GM23338 (cell line): ENCODE data around the gene LARP7. TPM values are rescaled to one million over a fixed set of nuclear protein-coding genes. Genes with fewer than 3 reads are reported as not detected.

Experiments used
- ATAC-seq: fragments of 200-7000 bp; cut with Tn5 transposase; 3 replicates; pipeline ENCODE4 v1.9.1; 2020
- DNase-seq: peaks from one replicate; pipeline ENCODE4 v3.0.0-alpha.2; 2015; ENCODE audit warnings: low spot score
- H2AFZ ChIP-seq: fragments of 200-600 bp; sonication (generic); 2 replicates; pipeline ENCODE4 v1.8.0; 2016; ENCODE audit warnings: antibody characterized with exemption, mild to moderate bottlenecking, moderate library complexity
- H3F3A ChIP-seq: fragments of 200-600 bp; sonication (generic); replicated peaks from 2 replicates; pipeline ENCODE4 v1.8.0; 2017; ENCODE audit warnings: antibody characterized with exemption, mixed run types, low read depth
- H3K27ac ChIP-seq: fragments of 200-600 bp; sonication (generic); 2 replicates; pipeline ENCODE4 v1.6.1; 2016; ENCODE audit warnings: low read depth
- H3K27me3 ChIP-seq: fragments of 200-600 bp; sonication (generic); 2 replicates; pipeline ENCODE4 v1.8.0; 2016; ENCODE audit warnings: mild to moderate bottlenecking, mixed run types, moderate library complexity; ENCODE audit not compliant: insufficient read depth
- H3K36me3 ChIP-seq: fragments of 200-600 bp; sonication (generic); 2 replicates; pipeline ENCODE4 v1.8.0; 2016; ENCODE audit warnings: mild to moderate bottlenecking; ENCODE audit not compliant: insufficient read depth
- H3K4me1 ChIP-seq: fragments of 200-600 bp; sonication (generic); 2 replicates; pipeline ENCODE4 v1.8.0; 2016; ENCODE audit warnings: mild to moderate bottlenecking, moderate library complexity; ENCODE audit not compliant: insufficient read depth
- H3K4me2 ChIP-seq: fragments of 200-600 bp; sonication (generic); 2 replicates; pipeline ENCODE4 v1.7.1; 2017; ENCODE audit warnings: mixed run types
- H3K4me3 ChIP-seq: fragments of 200-600 bp; sonication (generic); 2 replicates; pipeline ENCODE4 v1.6.1; 2016; ENCODE audit warnings: mixed run types
- H3K79me2 ChIP-seq: fragments of 200-600 bp; sonication (generic); replicated peaks from 2 replicates; pipeline ENCODE4 v1.8.0; 2017; ENCODE audit warnings: mild to moderate bottlenecking; ENCODE audit not compliant: insufficient read depth
- H3K9me2 ChIP-seq: fragments of 200-600 bp; sonication (generic); 2 replicates; pipeline ENCODE4 v1.8.0; 2017; ENCODE audit not compliant: insufficient read depth
- H4K20me1 ChIP-seq: fragments of 200-600 bp; sonication (generic); replicated peaks from 2 replicates; pipeline ENCODE4 v1.8.0; 2017; ENCODE audit warnings: mild to moderate bottlenecking; ENCODE audit not compliant: insufficient read depth
- H3K27ac Mint-ChIP-seq: 2 replicates; pipeline ENCODE4 v1.8.0; 2020; ENCODE audit warnings: inconsistent platforms, mild to moderate bottlenecking, moderate library complexity, mixed read lengths
- H3K27me3 Mint-ChIP-seq: 3 replicates; pipeline ENCODE4 v1.8.0; 2022; ENCODE audit warnings: low read depth, mild to moderate bottlenecking, moderate library complexity, mixed read lengths, inconsistent platforms; ENCODE audit not compliant: insufficient read depth, poor library complexity
- H3K36me3 Mint-ChIP-seq: 3 replicates; pipeline ENCODE4 v1.8.0; 2021; ENCODE audit warnings: low read depth, mild to moderate bottlenecking, inconsistent platforms, moderate library complexity, mixed read lengths
- H3K4me1 Mint-ChIP-seq: 3 replicates; pipeline ENCODE4 v1.8.0; 2020; ENCODE audit warnings: mild to moderate bottlenecking, inconsistent platforms, mixed read lengths
- H3K4me3 Mint-ChIP-seq: 3 replicates; pipeline ENCODE4 v1.8.0; 2021; ENCODE audit warnings: moderate library complexity, mild to moderate bottlenecking, inconsistent platforms, mixed read lengths
- H3K9me3 Mint-ChIP-seq: 3 replicates; pipeline ENCODE4 v1.8.0; 2020; ENCODE audit warnings: moderate library complexity, mild to moderate bottlenecking, inconsistent platforms, mixed read lengths
- CREB1 ChIP-seq: fragments of 250-450 bp; sonication (Bioruptor Pico); IDR thresholded peaks from 2 replicates; pipeline ENCODE4 v1.5.0; 2020; ENCODE audit warnings: low read depth, mild to moderate bottlenecking, moderate library complexity
- EZH2 ChIP-seq: fragments of 200-600 bp; sonication (generic); IDR thresholded peaks from one replicate; pipeline ENCODE4 v1.8.0; 2017; ENCODE audit warnings: antibody characterized with exemption, mild to moderate bottlenecking, low read depth; ENCODE audit not compliant: unreplicated experiment
- EZH2phosphoT487 ChIP-seq: fragments of 200-600 bp; sonication (generic); IDR thresholded peaks from one replicate; pipeline ENCODE4 v1.8.1; 2018; ENCODE audit warnings: antibody characterized with exemption; ENCODE audit not compliant: unreplicated experiment
- JUNB ChIP-seq: IDR thresholded peaks from one replicate; pipeline ENCODE4 v1.6.1; 2016; ENCODE audit warnings: antibody characterized with exemption; ENCODE audit not compliant: unreplicated experiment
- NANOG ChIP-seq: IDR thresholded peaks from 2 replicates; pipeline ENCODE4 v1.6.1; 2016; ENCODE audit warnings: antibody characterized with exemption, borderline replicate concordance
- POLR2AphosphoS5 ChIP-seq: IDR thresholded peaks from 2 replicates; pipeline ENCODE4 v1.6.1; 2016; ENCODE audit warnings: antibody characterized with exemption, low read depth
- STAT1 ChIP-seq: IDR thresholded peaks from one replicate; pipeline ENCODE4 v1.6.1; 2016; ENCODE audit warnings: antibody characterized with exemption; ENCODE audit not compliant: unreplicated experiment
- ZNF114 ChIP-seq: fragments of 250-450 bp; sonication (Bioruptor Pico); IDR thresholded peaks from 2 replicates; pipeline ENCODE4 v1.5.0; 2020; ENCODE audit warnings: mild to moderate bottlenecking, moderate library complexity
- ZNF331 ChIP-seq: fragments of 250-450 bp; sonication (Bioruptor Pico); IDR thresholded peaks from 2 replicates; pipeline ENCODE4 v1.5.0; 2020; ENCODE audit warnings: low read depth, mild to moderate bottlenecking, moderate library complexity
- polyA plus RNA-seq: library from polyadenylated mRNA; unstranded; fragments of >200 nt; fragmentation: Nextera tagmentation; extraction: Ambion mirVana; gene quantifications from 2 replicates; pipeline ENCODE4 v1.2.1, GENCODE V29; 2016
- total RNA-seq: library from RNA; depleted of rRNA; stranded (reverse); fragments of >200 nt; shearing (Covaris generic); gene quantifications from 2 replicates; pipeline ENCODE4 v1.2.3, GENCODE V29; 2014
- TF ChIP-seq, protein P1 (sequence below): fragments of 250-450 bp; sonication (Bioruptor Pico); IDR thresholded peaks from 2 replicates; pipeline ENCODE4 v1.5.0; 2020; ENCODE audit warnings: mild to moderate bottlenecking, moderate library complexity
- TF ChIP-seq, protein P2 (sequence below): IDR thresholded peaks from one replicate; pipeline ENCODE4 v1.6.1; 2018; ENCODE audit warnings: antibody characterized with exemption; ENCODE audit not compliant: unreplicated experiment
- TF ChIP-seq, protein P3 (sequence below), 2 experiments: fragments of 200-600 bp in 1 of 2; sonication (generic) in 1 of 2; conservative IDR thresholded peaks; 2 replicates each; pipeline versions ENCODE4 v1.5.1 to v1.6.1; 2016 to 2017; ENCODE audit warnings: antibody characterized with exemption in 2 of 2, low read depth in 2 of 2, mild to moderate bottlenecking in 2 of 2, moderate library complexity in 1 of 2
- TF ChIP-seq, protein P4 (sequence below): IDR thresholded peaks from 2 replicates; pipeline ENCODE4 v1.6.1; 2016; ENCODE audit warnings: antibody characterized with exemption

The LARP7 gene
- total and polyA plus RNA-seq, 2 experiments from 2014 or later: 25.8 to 157 TPM

- Histone ChIP-seq H3K27ac (peak overlapping the region; percentile 97), H3K4me2 (peak overlapping the region; percentile 74)
- TF ChIP-seq, protein P1, sequence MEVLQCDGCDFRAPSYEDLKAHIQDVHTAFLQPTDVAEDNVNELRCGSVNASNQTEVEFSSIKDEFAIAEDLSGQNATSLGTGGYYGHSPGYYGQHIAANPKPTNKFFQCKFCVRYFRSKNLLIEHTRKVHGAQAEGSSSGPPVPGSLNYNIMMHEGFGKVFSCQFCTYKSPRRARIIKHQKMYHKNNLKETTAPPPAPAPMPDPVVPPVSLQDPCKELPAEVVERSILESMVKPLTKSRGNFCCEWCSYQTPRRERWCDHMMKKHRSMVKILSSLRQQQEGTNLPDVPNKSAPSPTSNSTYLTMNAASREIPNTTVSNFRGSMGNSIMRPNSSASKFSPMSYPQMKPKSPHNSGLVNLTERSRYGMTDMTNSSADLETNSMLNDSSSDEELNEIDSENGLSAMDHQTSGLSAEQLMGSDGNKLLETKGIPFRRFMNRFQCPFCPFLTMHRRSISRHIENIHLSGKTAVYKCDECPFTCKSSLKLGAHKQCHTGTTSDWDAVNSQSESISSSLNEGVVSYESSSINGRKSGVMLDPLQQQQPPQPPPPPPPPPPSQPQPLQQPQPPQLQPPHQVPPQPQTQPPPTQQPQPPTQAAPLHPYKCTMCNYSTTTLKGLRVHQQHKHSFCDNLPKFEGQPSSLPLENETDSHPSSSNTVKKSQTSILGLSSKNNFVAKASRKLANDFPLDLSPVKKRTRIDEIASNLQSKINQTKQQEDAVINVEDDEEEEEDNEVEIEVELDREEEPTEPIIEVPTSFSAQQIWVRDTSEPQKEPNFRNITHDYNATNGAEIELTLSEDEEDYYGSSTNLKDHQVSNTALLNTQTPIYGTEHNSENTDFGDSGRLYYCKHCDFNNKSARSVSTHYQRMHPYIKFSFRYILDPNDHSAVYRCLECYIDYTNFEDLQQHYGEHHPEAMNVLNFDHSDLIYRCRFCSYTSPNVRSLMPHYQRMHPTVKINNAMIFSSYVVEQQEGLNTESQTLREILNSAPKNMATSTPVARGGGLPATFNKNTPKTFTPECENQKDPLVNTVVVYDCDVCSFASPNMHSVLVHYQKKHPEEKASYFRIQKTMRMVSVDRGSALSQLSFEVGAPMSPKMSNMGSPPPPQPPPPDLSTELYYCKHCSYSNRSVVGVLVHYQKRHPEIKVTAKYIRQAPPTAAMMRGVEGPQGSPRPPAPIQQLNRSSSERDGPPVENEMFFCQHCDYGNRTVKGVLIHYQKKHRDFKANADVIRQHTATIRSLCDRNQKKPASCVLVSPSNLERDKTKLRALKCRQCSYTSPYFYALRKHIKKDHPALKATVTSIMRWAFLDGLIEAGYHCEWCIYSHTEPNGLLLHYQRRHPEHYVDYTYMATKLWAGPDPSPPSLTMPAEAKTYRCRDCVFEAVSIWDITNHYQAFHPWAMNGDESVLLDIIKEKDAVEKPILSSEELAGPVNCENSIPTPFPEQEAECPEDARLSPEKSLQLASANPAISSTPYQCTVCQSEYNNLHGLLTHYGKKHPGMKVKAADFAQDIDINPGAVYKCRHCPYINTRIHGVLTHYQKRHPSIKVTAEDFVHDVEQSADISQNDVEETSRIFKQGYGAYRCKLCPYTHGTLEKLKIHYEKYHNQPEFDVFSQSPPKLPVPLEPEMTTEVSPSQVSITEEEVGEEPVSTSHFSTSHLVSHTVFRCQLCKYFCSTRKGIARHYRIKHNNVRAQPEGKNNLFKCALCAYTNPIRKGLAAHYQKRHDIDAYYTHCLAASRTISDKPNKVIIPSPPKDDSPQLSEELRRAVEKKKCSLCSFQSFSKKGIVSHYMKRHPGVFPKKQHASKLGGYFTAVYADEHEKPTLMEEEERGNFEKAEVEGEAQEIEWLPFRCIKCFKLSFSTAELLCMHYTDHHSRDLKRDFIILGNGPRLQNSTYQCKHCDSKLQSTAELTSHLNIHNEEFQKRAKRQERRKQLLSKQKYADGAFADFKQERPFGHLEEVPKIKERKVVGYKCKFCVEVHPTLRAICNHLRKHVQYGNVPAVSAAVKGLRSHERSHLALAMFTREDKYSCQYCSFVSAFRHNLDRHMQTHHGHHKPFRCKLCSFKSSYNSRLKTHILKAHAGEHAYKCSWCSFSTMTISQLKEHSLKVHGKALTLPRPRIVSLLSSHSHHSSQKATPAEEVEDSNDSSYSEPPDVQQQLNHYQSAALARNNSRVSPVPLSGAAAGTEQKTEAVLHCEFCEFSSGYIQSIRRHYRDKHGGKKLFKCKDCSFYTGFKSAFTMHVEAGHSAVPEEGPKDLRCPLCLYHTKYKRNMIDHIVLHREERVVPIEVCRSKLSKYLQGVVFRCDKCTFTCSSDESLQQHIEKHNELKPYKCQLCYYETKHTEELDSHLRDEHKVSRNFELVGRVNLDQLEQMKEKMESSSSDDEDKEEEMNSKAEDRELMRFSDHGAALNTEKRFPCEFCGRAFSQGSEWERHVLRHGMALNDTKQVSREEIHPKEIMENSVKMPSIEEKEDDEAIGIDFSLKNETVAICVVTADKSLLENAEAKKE (CRISPR knock-in tag): 0 out of 2 replicates have a peak, but pooled peaks have one; percentile 23
- TF ChIP-seq, protein P2, sequence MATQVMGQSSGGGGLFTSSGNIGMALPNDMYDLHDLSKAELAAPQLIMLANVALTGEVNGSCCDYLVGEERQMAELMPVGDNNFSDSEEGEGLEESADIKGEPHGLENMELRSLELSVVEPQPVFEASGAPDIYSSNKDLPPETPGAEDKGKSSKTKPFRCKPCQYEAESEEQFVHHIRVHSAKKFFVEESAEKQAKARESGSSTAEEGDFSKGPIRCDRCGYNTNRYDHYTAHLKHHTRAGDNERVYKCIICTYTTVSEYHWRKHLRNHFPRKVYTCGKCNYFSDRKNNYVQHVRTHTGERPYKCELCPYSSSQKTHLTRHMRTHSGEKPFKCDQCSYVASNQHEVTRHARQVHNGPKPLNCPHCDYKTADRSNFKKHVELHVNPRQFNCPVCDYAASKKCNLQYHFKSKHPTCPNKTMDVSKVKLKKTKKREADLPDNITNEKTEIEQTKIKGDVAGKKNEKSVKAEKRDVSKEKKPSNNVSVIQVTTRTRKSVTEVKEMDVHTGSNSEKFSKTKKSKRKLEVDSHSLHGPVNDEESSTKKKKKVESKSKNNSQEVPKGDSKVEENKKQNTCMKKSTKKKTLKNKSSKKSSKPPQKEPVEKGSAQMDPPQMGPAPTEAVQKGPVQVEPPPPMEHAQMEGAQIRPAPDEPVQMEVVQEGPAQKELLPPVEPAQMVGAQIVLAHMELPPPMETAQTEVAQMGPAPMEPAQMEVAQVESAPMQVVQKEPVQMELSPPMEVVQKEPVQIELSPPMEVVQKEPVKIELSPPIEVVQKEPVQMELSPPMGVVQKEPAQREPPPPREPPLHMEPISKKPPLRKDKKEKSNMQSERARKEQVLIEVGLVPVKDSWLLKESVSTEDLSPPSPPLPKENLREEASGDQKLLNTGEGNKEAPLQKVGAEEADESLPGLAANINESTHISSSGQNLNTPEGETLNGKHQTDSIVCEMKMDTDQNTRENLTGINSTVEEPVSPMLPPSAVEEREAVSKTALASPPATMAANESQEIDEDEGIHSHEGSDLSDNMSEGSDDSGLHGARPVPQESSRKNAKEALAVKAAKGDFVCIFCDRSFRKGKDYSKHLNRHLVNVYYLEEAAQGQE: no peak
- TF ChIP-seq NANOG: peak; percentile 96
- TF ChIP-seq, protein P3, sequence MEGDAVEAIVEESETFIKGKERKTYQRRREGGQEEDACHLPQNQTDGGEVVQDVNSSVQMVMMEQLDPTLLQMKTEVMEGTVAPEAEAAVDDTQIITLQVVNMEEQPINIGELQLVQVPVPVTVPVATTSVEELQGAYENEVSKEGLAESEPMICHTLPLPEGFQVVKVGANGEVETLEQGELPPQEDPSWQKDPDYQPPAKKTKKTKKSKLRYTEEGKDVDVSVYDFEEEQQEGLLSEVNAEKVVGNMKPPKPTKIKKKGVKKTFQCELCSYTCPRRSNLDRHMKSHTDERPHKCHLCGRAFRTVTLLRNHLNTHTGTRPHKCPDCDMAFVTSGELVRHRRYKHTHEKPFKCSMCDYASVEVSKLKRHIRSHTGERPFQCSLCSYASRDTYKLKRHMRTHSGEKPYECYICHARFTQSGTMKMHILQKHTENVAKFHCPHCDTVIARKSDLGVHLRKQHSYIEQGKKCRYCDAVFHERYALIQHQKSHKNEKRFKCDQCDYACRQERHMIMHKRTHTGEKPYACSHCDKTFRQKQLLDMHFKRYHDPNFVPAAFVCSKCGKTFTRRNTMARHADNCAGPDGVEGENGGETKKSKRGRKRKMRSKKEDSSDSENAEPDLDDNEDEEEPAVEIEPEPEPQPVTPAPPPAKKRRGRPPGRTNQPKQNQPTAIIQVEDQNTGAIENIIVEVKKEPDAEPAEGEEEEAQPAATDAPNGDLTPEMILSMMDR (conservative IDR thresholded peaks at IDR 0.05; ENCODE audit: low read depth in 2 of 2): no peak
- TF ChIP-seq, protein P4, sequence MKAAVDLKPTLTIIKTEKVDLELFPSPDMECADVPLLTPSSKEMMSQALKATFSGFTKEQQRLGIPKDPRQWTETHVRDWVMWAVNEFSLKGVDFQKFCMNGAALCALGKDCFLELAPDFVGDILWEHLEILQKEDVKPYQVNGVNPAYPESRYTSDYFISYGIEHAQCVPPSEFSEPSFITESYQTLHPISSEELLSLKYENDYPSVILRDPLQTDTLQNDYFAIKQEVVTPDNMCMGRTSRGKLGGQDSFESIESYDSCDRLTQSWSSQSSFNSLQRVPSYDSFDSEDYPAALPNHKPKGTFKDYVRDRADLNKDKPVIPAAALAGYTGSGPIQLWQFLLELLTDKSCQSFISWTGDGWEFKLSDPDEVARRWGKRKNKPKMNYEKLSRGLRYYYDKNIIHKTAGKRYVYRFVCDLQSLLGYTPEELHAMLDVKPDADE: peak; percentile 65
- TF ChIP-seq ZNF114 (CRISPR knock-in tag): peak; percentile 86; the same call in 1 of the 2 replicates
- no peak for TF ChIP-seq ZNF331
- TF ChIP-seq CREB1 (CRISPR knock-in tag): no peak
- no peak for TF ChIP-seq JUNB
- TF ChIP-seq EZH2phosphoT487: no peak
- TF ChIP-seq EZH2: no peak
- peak; percentile 96 for TF ChIP-seq POLR2AphosphoS5
- TF ChIP-seq STAT1: no peak
These were observed 11.5 kb downstream of the LARP7 start for GRCh38 chr4:112648263-112649054.

More at GRCh38 chr4:112648263-112649054, 11.5 kb downstream of the LARP7 start:
- peak; percentile 93 for DNase-seq
- no peaks in the 10 kb centered on the region for H3K9me2 ChIP-seq
- H3K27ac Mint-ChIP-seq: peak overlapping the region; percentile 100
- peaks cover 27% of the 10 kb centered on the region; the same call in 2 of the 3 replicates for H3K4me1 Mint-ChIP-seq
- peaks cover 7% of the 10 kb centered on the region for H3F3A ChIP-seq
- H3K27me3 Mint-ChIP-seq: peaks cover 36% of the 10 kb centered on the region
- no peak overlapping the region for H2AFZ ChIP-seq
- ATAC-seq: peak; percentile 16
- H3K36me3 Mint-ChIP-seq: peaks cover 50% of the 10 kb centered on the region
- H3K27me3 ChIP-seq: no peaks in the 10 kb centered on the region
- H3K4me3 ChIP-seq: peak overlapping the region; percentile 69
- H4K20me1 ChIP-seq: no peaks in the 10 kb centered on the region
- H3K36me3 ChIP-seq: peaks cover 18% of the 10 kb centered on the region
- peaks cover 4% of the 10 kb centered on the region; the same call in 1 of the 2 replicates for H3K4me1 ChIP-seq
- H3K9me3 Mint-ChIP-seq: peaks cover 21% of the 10 kb centered on the region
- H3K79me2 ChIP-seq: peaks cover 37% of the 10 kb centered on the region
- H3K4me3 Mint-ChIP-seq: peak overlapping the region; percentile 97
